Measurements from ENCODE around the gene SUGCT. TPM values are rescaled to one million over a fixed set of nuclear protein-coding genes. Genes with fewer than 3 reads are reported as not detected.

The SUGCT gene
- total RNA-seq, 1 experiment from 2014 or later, result 9.9 TPM

DNA sequence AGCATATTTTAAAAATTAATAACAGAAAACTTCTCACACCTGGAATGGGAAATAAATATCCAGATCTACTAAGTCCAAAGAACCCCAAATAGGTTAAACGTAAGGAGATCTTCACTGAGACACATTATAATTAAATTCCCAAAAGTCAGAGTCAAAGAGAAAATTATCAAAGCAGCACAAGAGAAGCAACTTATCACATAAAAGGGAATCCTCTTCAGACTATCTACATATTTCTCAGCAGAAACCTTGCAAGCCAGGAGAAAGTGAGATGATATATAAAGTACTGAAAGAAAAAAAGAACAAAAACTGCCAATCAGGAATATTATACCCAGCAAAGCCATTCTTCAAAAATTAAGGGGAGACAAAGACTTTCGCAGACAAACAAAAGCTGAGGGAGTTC lies 756.4 kb downstream of the SUGCT start:
- Mint-ChIP-seq H3K27me3 (ENCODE audit: insufficient read depth, unreplicated experiment) (no peaks in the 10 kb centered on the region), H3K27ac (ENCODE audit: unreplicated experiment) (no peak overlapping the region), H3K4me1 (ENCODE audit: low read depth, unreplicated experiment) (no peaks in the 10 kb centered on the region), H3K9me3 (ENCODE audit: unreplicated experiment) (peaks cover 32% of the 10 kb centered on the region), H3K4me3 (ENCODE audit: unreplicated experiment) (no peak overlapping the region), H3K36me3 (ENCODE audit: insufficient read depth, unreplicated experiment) (peaks cover 5% of the 10 kb centered on the region)
- intact Hi-C loops (cut with micrococcal nuclease; ENCODE audit: unreplicated experiment), result no loop called here
- TF ChIP-seq, protein P1, sequence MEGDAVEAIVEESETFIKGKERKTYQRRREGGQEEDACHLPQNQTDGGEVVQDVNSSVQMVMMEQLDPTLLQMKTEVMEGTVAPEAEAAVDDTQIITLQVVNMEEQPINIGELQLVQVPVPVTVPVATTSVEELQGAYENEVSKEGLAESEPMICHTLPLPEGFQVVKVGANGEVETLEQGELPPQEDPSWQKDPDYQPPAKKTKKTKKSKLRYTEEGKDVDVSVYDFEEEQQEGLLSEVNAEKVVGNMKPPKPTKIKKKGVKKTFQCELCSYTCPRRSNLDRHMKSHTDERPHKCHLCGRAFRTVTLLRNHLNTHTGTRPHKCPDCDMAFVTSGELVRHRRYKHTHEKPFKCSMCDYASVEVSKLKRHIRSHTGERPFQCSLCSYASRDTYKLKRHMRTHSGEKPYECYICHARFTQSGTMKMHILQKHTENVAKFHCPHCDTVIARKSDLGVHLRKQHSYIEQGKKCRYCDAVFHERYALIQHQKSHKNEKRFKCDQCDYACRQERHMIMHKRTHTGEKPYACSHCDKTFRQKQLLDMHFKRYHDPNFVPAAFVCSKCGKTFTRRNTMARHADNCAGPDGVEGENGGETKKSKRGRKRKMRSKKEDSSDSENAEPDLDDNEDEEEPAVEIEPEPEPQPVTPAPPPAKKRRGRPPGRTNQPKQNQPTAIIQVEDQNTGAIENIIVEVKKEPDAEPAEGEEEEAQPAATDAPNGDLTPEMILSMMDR (IDR thresholded peaks at IDR 0.05; ENCODE audit: insufficient read depth in 1 of 2, low read depth in 1 of 2, low read length in 1 of 2, severe bottlenecking in 1 of 2, unreplicated experiment in 1 of 2), result no peak
- no peaks in the 10 kb centered on the region for H3K36me3 ChIP-seq (ENCODE audit: control insufficient read depth, insufficient read depth, low read length)
- no peaks in the 10 kb centered on the region for H3K4me1 ChIP-seq
- DNase-seq, result no peak
- ChIA-PET POLR2A (no interaction called here), CTCF (no interaction called here)
- no peaks in the 10 kb centered on the region for H3K27me3 ChIP-seq (replicated peaks; ENCODE audit: control insufficient read depth, insufficient read depth, low read length)
- no peak overlapping the region for H3K4me3 ChIP-seq (ENCODE audit: low read depth, low read length)
- no TSS peak for BruUV-seq (replicated peaks)
- peaks cover 6% of the 10 kb centered on the region; the same call in 1 of the 2 replicates for H3K9me3 ChIP-seq

DNA sequence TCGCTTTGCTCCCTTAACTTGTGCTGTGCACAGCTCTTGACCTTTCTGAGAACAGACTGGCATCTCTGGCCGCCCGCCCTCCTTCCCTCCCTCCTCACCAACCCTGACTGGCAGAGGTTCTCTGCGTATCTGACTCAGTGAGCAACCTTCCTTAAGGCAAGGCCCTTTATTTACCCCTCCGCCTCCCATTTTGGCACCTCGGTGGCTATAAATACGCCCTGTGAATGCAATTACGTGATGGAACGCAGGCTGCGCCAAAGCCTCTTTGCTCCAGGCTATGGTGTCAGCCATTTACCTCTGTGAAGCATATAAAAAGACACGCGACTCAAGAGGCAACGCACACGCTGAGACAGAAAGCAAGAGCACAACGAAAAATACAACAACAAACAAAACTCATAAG lies 764.3 kb downstream of the SUGCT start:
- intact Hi-C loops (cut with micrococcal nuclease; ENCODE audit: unreplicated experiment), result no loop called here
- H3K36me3 Mint-ChIP-seq (ENCODE audit: insufficient read depth, unreplicated experiment), result no peaks in the 10 kb centered on the region
- no peaks in the 10 kb centered on the region for H3K27me3 ChIP-seq (replicated peaks; ENCODE audit: control insufficient read depth, insufficient read depth, low read length)

DNA sequence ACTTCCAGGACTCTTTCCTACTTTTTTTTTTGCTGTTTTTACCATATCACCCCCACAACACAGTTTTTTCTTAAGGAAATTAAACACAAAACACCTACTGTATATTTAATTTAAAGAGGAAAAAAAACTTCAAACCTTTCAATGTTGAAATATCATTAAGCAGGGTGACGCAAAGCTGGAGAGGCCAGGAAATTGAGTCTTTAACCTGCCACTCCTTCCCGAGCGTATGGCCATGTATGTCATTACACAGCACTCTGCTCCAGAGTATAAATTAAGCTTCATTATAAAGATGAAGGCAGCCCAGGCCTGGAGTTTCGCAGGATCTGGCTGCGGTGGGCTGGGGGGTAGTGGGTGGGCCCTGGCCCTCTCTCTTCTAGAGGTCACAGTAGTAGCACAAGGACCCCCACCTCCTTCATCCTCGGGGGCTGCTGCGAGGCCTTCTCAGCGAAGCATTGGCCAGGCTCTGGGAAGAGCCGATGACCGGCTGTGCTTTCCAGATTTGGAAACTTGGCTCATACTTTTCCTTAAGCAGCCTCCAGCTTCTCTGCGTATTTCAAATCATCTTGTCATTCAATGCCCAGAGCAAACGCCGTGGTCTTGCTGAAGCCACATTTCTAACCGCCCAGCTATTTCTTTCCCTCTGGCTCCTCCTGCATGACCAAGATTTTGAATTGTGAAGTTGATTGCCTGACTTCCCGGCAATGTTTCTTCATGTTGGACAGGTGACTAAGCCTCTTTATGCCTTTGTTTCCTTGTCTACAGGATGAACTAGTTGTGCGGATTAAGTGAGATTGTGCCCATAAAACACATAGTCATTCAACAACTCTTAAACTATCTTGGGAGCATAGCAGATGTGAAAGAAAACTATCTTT lies 765.1 kb downstream of the SUGCT start:
- Histone ChIP-seq H3K27me3 (replicated peaks; ENCODE audit: control insufficient read depth, insufficient read depth, low read length) (no peaks in the 10 kb centered on the region), H3K4me1 (no peaks in the 10 kb centered on the region), H3K9me3 (0 out of 2 replicates have a peak, but pooled peaks cover 5% of the 10 kb centered on the region), H3K36me3 (ENCODE audit: control insufficient read depth, insufficient read depth, low read length) (no peaks in the 10 kb centered on the region), H3K4me3 (ENCODE audit: low read depth, low read length) (no peak overlapping the region)
- Mint-ChIP-seq H3K36me3 (ENCODE audit: insufficient read depth, unreplicated experiment) (no peaks in the 10 kb centered on the region), H3K4me3 (ENCODE audit: unreplicated experiment) (no peak overlapping the region), H3K4me1 (ENCODE audit: low read depth, unreplicated experiment) (peaks cover 10% of the 10 kb centered on the region), H3K27ac (ENCODE audit: unreplicated experiment) (no peak overlapping the region), H3K9me3 (ENCODE audit: unreplicated experiment) (no peaks in the 10 kb centered on the region), H3K27me3 (ENCODE audit: insufficient read depth, unreplicated experiment) (no peaks in the 10 kb centered on the region)
- intact Hi-C loops (cut with micrococcal nuclease; ENCODE audit: unreplicated experiment), result no loop called here
- POLR2A ChIA-PET, result interaction anchor here (0.6 kb wide), 1 partner anchor 13 kb away, joined by 4 read pairs; no protein-coding TSS in a partner anchor
- CTCF ChIA-PET, result no interaction called here
- no peak for DNase-seq
- TF ChIP-seq, protein P1 (IDR thresholded peaks at IDR 0.05; ENCODE audit: insufficient read depth in 1 of 2, low read depth in 1 of 2, low read length in 1 of 2, severe bottlenecking in 1 of 2, unreplicated experiment in 1 of 2), result no peak
- no TSS peak for BruUV-seq (replicated peaks)

More for the DNA sequence above, 764.3 kb downstream of the SUGCT start:
- no peak for DNase-seq
- H3K27ac Mint-ChIP-seq (ENCODE audit: unreplicated experiment), result no peak overlapping the region
- H3K4me1 Mint-ChIP-seq (ENCODE audit: low read depth, unreplicated experiment), result peaks cover 10% of the 10 kb centered on the region
- H3K27me3 Mint-ChIP-seq (ENCODE audit: insufficient read depth, unreplicated experiment), result no peaks in the 10 kb centered on the region
- CTCF ChIA-PET, result no interaction called here
- TF ChIP-seq, protein P1 (IDR thresholded peaks at IDR 0.05; ENCODE audit: insufficient read depth in 1 of 2, low read depth in 1 of 2, low read length in 1 of 2, severe bottlenecking in 1 of 2, unreplicated experiment in 1 of 2), result no peak
- H3K9me3 Mint-ChIP-seq (ENCODE audit: unreplicated experiment), result no peaks in the 10 kb centered on the region
- no peak overlapping the region for H3K4me3 Mint-ChIP-seq (ENCODE audit: unreplicated experiment)
- no peak overlapping the region for H3K4me3 ChIP-seq (ENCODE audit: low read depth, low read length)
- no peaks in the 10 kb centered on the region for H3K36me3 ChIP-seq (ENCODE audit: control insufficient read depth, insufficient read depth, low read length)
- H3K9me3 ChIP-seq, result 0 out of 2 replicates have a peak, but pooled peaks cover 5% of the 10 kb centered on the region
- BruUV-seq (replicated peaks), result no TSS peak
- POLR2A ChIA-PET, result no interaction called here
- no peaks in the 10 kb centered on the region for H3K4me1 ChIP-seq
